KOPT-K1 (cell line): ENCODE measurements around the gene FXYD5.
"Not testable (repeated sequence)": the region's sequence is repeated elsewhere in the genome, so short reads cannot be mapped to it uniquely, and the experiment has no call there.

Experiments
- H3K27ac ChIP-seq: fragments of 200-600 bp; sonication (generic); 2 replicates; pipeline ENCODE4 v1.5.1; 2016; ENCODE audit warnings: antibody characterized with exemption, mild to moderate bottlenecking, low read depth, low read length; ENCODE audit not compliant: poor library complexity, severe bottlenecking
- H3K36me3 ChIP-seq: fragments of 200-600 bp; sonication (generic); 2 replicates; pipeline ENCODE4 v1.5.1; 2017; ENCODE audit warnings: antibody characterized with exemption, mild to moderate bottlenecking, low read length, moderate library complexity; ENCODE audit not compliant: insufficient read depth
- H3K9me3 ChIP-seq: fragments of 200-600 bp; sonication (generic); 2 replicates; pipeline ENCODE4 v1.5.1; 2017; ENCODE audit warnings: antibody characterized with exemption, low read length, mild to moderate bottlenecking; ENCODE audit not compliant: insufficient read depth, poor library complexity, severe bottlenecking

FXYD5 gene

GRCh38 chr19:35126624-35126959 lies 27.9 kb upstream of the FXYD5 start:
- Histone ChIP-seq H3K27ac (no peak overlapping the region), H3K36me3 (no peaks in the 10 kb centered on the region), H3K9me3 (no peaks in the 10 kb centered on the region)

GRCh38 chr19:35127871-35128270 lies 26.7 kb upstream of the FXYD5 start:
- Histone ChIP-seq H3K36me3 (no peaks in the 10 kb centered on the region), H3K27ac (no peak overlapping the region)

GRCh38 chr19:35128398-35129057 lies 26.0 kb upstream of the FXYD5 start:
- H3K9me3 ChIP-seq = no peaks in the 10 kb centered on the region
- H3K36me3 ChIP-seq = no peaks in the 10 kb centered on the region
- no peak overlapping the region for H3K27ac ChIP-seq

More at GRCh38 chr19:35127871-35128270, 26.7 kb upstream of the FXYD5 start:
- H3K9me3 ChIP-seq = no peaks in the 10 kb centered on the region

GRCh38 chr19:35129724-35130274 lies 24.7 kb upstream of the FXYD5 start:
- H3K36me3 ChIP-seq, H3K27ac ChIP-seq, H3K9me3 ChIP-seq: not testable (repeated sequence)

GRCh38 chr19:35130761-35131720 lies 23.5 kb upstream of the FXYD5 start:
- Histone ChIP-seq H3K9me3 (no peaks in the 10 kb centered on the region), H3K27ac (no peak overlapping the region), H3K36me3 (no peaks in the 10 kb centered on the region)

GRCh38 chr19:35132254-35132653 lies 22.3 kb upstream of the FXYD5 start:
- no peaks in the 10 kb centered on the region for H3K9me3 ChIP-seq
- H3K36me3 ChIP-seq = no peaks in the 10 kb centered on the region
- H3K27ac ChIP-seq = no peak overlapping the region

GRCh38 chr19:35133826-35134225 lies 20.7 kb upstream of the FXYD5 start:
- Histone ChIP-seq H3K27ac (no peak overlapping the region), H3K9me3 (no peaks in the 10 kb centered on the region), H3K36me3 (no peaks in the 10 kb centered on the region)

- H3K27ac ChIP-seq = no peak within 1 kb of the TSS
- no peaks in the 10 kb centered on the region for H3K36me3 ChIP-seq
- H3K9me3 ChIP-seq = no peaks in the 10 kb centered on the region
Observed at GRCh38 chr19:35134601-35135242, 19.8 kb upstream of the FXYD5 start, which contains the start of gene LGI4. LGI4 (minus strand) TSS chr19:35135059; CDS start chr19:35134680, 379 bp downstream.

- Histone ChIP-seq H3K27ac (no peak overlapping the region), H3K9me3 (no peaks in the 10 kb centered on the region), H3K36me3 (no peaks in the 10 kb centered on the region)
Observed at GRCh38 chr19:35135389-35135909, 19.1 kb upstream of the FXYD5 start.

- H3K9me3 ChIP-seq = no peaks in the 10 kb centered on the region
- no peak overlapping the region for H3K27ac ChIP-seq
- H3K36me3 ChIP-seq = no peaks in the 10 kb centered on the region
Observed at GRCh38 chr19:35136231-35136630, 18.3 kb upstream of the FXYD5 start.

GRCh38 chr19:35136977-35137702 lies 17.4 kb upstream of the FXYD5 start:
- no peak overlapping the region for H3K27ac ChIP-seq
- no peaks in the 10 kb centered on the region for H3K9me3 ChIP-seq
- H3K36me3 ChIP-seq = no peaks in the 10 kb centered on the region

GRCh38 chr19:35138305-35138892 lies 16.1 kb upstream of the FXYD5 start, which contains the start of gene FXYD1:
FXYD1 (plus strand) TSS chr19:35138824; CDS start chr19:35140080, 1,256 bp downstream.
- Histone ChIP-seq H3K9me3 (no peaks in the 10 kb centered on the region), H3K36me3 (no peaks in the 10 kb centered on the region), H3K27ac (no peak within 1 kb of the TSS)

- Histone ChIP-seq H3K9me3 (no peaks in the 10 kb centered on the region), H3K27ac (no peak overlapping the region), H3K36me3 (no peaks in the 10 kb centered on the region)
Observed at GRCh38 chr19:35140207-35140961, 14.2 kb upstream of the FXYD5 start.
